ENCODE measurements around the gene NF2. TPM values are rescaled to one million over a fixed set of nuclear protein-coding genes. Genes with fewer than 3 reads are reported as not detected.

NF2 gene
- polyA plus RNA-seq, 2 donors: 7.5 to 8.3 TPM

GRCh38 chr22:29710922-29711593, 107.6 kb downstream of the NF2 start:
- no peaks in the 10 kb centered on the region for H3K4me1 ChIP-seq (ENCODE audit: control insufficient read depth in 2 of 2, insufficient read depth in 2 of 2, low read length in 1 of 2)
- no peaks in the 10 kb centered on the region for H3K9me3 ChIP-seq (ENCODE audit: control insufficient read depth in 2 of 2, insufficient read depth in 1 of 2, low read depth in 1 of 2, low read length in 1 of 2)
- no peaks in the 10 kb centered on the region for H3K27me3 ChIP-seq (ENCODE audit: control insufficient read depth in 1 of 2, insufficient read depth in 2 of 2, low read length in 2 of 2)
- H3K4me3 ChIP-seq (ENCODE audit: low read depth in 1 of 2, low read length in 2 of 2): no peak overlapping the region
- H3K36me3 ChIP-seq (ENCODE audit: control insufficient read depth in 2 of 2, insufficient read depth in 2 of 2, low read length in 1 of 2): no peaks in the 10 kb centered on the region
- no peak overlapping the region for H3K27ac ChIP-seq (ENCODE audit: low read depth in 2 of 2, low read length in 1 of 2)
- 54 to 55% methylated on average over 18 of the region's 18 CpGs for WGBS, 2 donors

- no peaks in the 10 kb centered on the region for H3K9me3 ChIP-seq (ENCODE audit: control insufficient read depth in 2 of 2, insufficient read depth in 1 of 2, low read depth in 1 of 2, low read length in 1 of 2)
- H3K36me3 ChIP-seq (ENCODE audit: control insufficient read depth in 2 of 2, insufficient read depth in 2 of 2, low read length in 1 of 2): no peaks in the 10 kb centered on the region
- H3K27ac ChIP-seq (ENCODE audit: low read depth in 2 of 2, low read length in 1 of 2): no peak overlapping the region
- no peaks in the 10 kb centered on the region for H3K4me1 ChIP-seq (ENCODE audit: control insufficient read depth in 2 of 2, insufficient read depth in 2 of 2, low read length in 1 of 2)
- H3K27me3 ChIP-seq (ENCODE audit: control insufficient read depth in 1 of 2, insufficient read depth in 2 of 2, low read length in 2 of 2): no peaks in the 10 kb centered on the region
- WGBS, 2 donors: 77 to 85% methylated on average over 2 of the region's 2 CpGs
- no peak overlapping the region for H3K4me3 ChIP-seq (ENCODE audit: low read depth in 1 of 2, low read length in 2 of 2)
These were observed 108.7 kb downstream of the NF2 start for GRCh38 chr22:29712119-29712518.

GRCh38 chr22:29713156-29713727, 109.8 kb downstream of the NF2 start:
- Histone ChIP-seq H3K4me3 (ENCODE audit: low read depth in 1 of 2, low read length in 2 of 2) (no peak overlapping the region), H3K36me3 (ENCODE audit: control insufficient read depth in 2 of 2, insufficient read depth in 2 of 2, low read length in 1 of 2) (no peaks in the 10 kb centered on the region), H3K27me3 (ENCODE audit: control insufficient read depth in 1 of 2, insufficient read depth in 2 of 2, low read length in 2 of 2) (no peaks in the 10 kb centered on the region), H3K27ac (ENCODE audit: low read depth in 2 of 2, low read length in 1 of 2) (no peak overlapping the region), H3K4me1 (ENCODE audit: control insufficient read depth in 2 of 2, insufficient read depth in 2 of 2, low read length in 1 of 2) (no peaks in the 10 kb centered on the region), H3K9me3 (ENCODE audit: control insufficient read depth in 2 of 2, insufficient read depth in 1 of 2, low read depth in 1 of 2, low read length in 1 of 2) (no peaks in the 10 kb centered on the region)
- WGBS, 2 donors: 59 to 68% methylated on average over 8 of the region's 8 CpGs

- H3K4me3 ChIP-seq (ENCODE audit: low read depth in 1 of 2, low read length in 2 of 2): no peak overlapping the region
- peaks cover 0 to 4% of the 10 kb centered on the region in 2 donors for H3K27me3 ChIP-seq (ENCODE audit: control insufficient read depth in 1 of 2, insufficient read depth in 2 of 2, low read length in 2 of 2)
- 59 to 63% methylated on average over 13 of the region's 13 CpGs for WGBS, 2 donors
- H3K36me3 ChIP-seq (ENCODE audit: control insufficient read depth in 2 of 2, insufficient read depth in 2 of 2, low read length in 1 of 2): no peaks in the 10 kb centered on the region
- H3K27ac ChIP-seq (ENCODE audit: low read depth in 2 of 2, low read length in 1 of 2): no peak overlapping the region
- H3K9me3 ChIP-seq (ENCODE audit: control insufficient read depth in 2 of 2, insufficient read depth in 1 of 2, low read depth in 1 of 2, low read length in 1 of 2): no peaks in the 10 kb centered on the region
- H3K4me1 ChIP-seq (ENCODE audit: control insufficient read depth in 2 of 2, insufficient read depth in 2 of 2, low read length in 1 of 2): peaks cover 0 to 6% of the 10 kb centered on the region in 2 donors
These were observed 111.8 kb downstream of the NF2 start for GRCh38 chr22:29715240-29715639.

GRCh38 chr22:29715705-29716104, 112.3 kb downstream of the NF2 start:
- Histone ChIP-seq H3K4me1 (ENCODE audit: control insufficient read depth in 2 of 2, insufficient read depth in 2 of 2, low read length in 1 of 2) (peaks cover 0 to 9% of the 10 kb centered on the region in 2 donors), H3K27ac (ENCODE audit: low read depth in 2 of 2, low read length in 1 of 2) (no peak overlapping the region), H3K9me3 (ENCODE audit: control insufficient read depth in 2 of 2, insufficient read depth in 1 of 2, low read depth in 1 of 2, low read length in 1 of 2) (no peaks in the 10 kb centered on the region), H3K4me3 (ENCODE audit: low read depth in 1 of 2, low read length in 2 of 2) (no peak overlapping the region), H3K27me3 (ENCODE audit: control insufficient read depth in 1 of 2, insufficient read depth in 2 of 2, low read length in 2 of 2) (peaks cover 0 to 9% of the 10 kb centered on the region in 2 donors), H3K36me3 (ENCODE audit: control insufficient read depth in 2 of 2, insufficient read depth in 2 of 2, low read length in 1 of 2) (no peaks in the 10 kb centered on the region)
- 61 to 77% methylated on average over 5 of the region's 5 CpGs for WGBS, 2 donors

- H3K27me3 ChIP-seq (ENCODE audit: control insufficient read depth in 1 of 2, insufficient read depth in 2 of 2, low read length in 2 of 2): peaks cover 0 to 14% of the 10 kb centered on the region in 2 donors
- WGBS, 2 donors: 69 to 71% methylated on average over 16 of the region's 16 CpGs
- no peaks in the 10 kb centered on the region for H3K9me3 ChIP-seq (ENCODE audit: control insufficient read depth in 2 of 2, insufficient read depth in 1 of 2, low read depth in 1 of 2, low read length in 1 of 2)
These were observed 113.5 kb downstream of the NF2 start for GRCh38 chr22:29716814-29717545.

GRCh38 chr22:29717789-29718188, 114.4 kb downstream of the NF2 start:
- H3K9me3 ChIP-seq (ENCODE audit: control insufficient read depth in 2 of 2, insufficient read depth in 1 of 2, low read depth in 1 of 2, low read length in 1 of 2): no peaks in the 10 kb centered on the region
- H3K27ac ChIP-seq (ENCODE audit: low read depth in 2 of 2, low read length in 1 of 2): no peak overlapping the region
- H3K27me3 ChIP-seq (ENCODE audit: control insufficient read depth in 1 of 2, insufficient read depth in 2 of 2, low read length in 2 of 2): peaks cover 0 to 14% of the 10 kb centered on the region in 2 donors
- H3K4me1 ChIP-seq (ENCODE audit: control insufficient read depth in 2 of 2, insufficient read depth in 2 of 2, low read length in 1 of 2): peaks cover 0 to 9% of the 10 kb centered on the region in 2 donors
- no peaks in the 10 kb centered on the region for H3K36me3 ChIP-seq (ENCODE audit: control insufficient read depth in 2 of 2, insufficient read depth in 2 of 2, low read length in 1 of 2)
- 63 to 76% methylated on average over 11 of the region's 11 CpGs for WGBS, 2 donors
- no peak overlapping the region for H3K4me3 ChIP-seq (ENCODE audit: low read depth in 1 of 2, low read length in 2 of 2)

More at GRCh38 chr22:29716814-29717545, 113.5 kb downstream of the NF2 start:
- no peaks in the 10 kb centered on the region for H3K36me3 ChIP-seq (ENCODE audit: control insufficient read depth in 2 of 2, insufficient read depth in 2 of 2, low read length in 1 of 2)
- no peak overlapping the region for H3K27ac ChIP-seq (ENCODE audit: low read depth in 2 of 2, low read length in 1 of 2)
- H3K4me1 ChIP-seq (ENCODE audit: control insufficient read depth in 2 of 2, insufficient read depth in 2 of 2, low read length in 1 of 2): peaks cover 0 to 9% of the 10 kb centered on the region in 2 donors
- H3K4me3 ChIP-seq (ENCODE audit: low read depth in 1 of 2, low read length in 2 of 2): no peak overlapping the region

- WGBS, 2 donors: 39 to 41% methylated on average over 24 of the region's 24 CpGs
- peak overlapping the region in 1 of 2 donors; percentile 35 for H3K4me3 ChIP-seq (ENCODE audit: low read depth in 1 of 2, low read length in 2 of 2)
- no peaks in the 10 kb centered on the region for H3K36me3 ChIP-seq (ENCODE audit: control insufficient read depth in 2 of 2, insufficient read depth in 2 of 2, low read length in 1 of 2)
- H3K27ac ChIP-seq (ENCODE audit: low read depth in 2 of 2, low read length in 1 of 2): no peak overlapping the region
- peaks cover 0 to 14% of the 10 kb centered on the region in 2 donors for H3K27me3 ChIP-seq (ENCODE audit: control insufficient read depth in 1 of 2, insufficient read depth in 2 of 2, low read length in 2 of 2)
- H3K4me1 ChIP-seq (ENCODE audit: control insufficient read depth in 2 of 2, insufficient read depth in 2 of 2, low read length in 1 of 2): peaks cover 0 to 9% of the 10 kb centered on the region in 2 donors
- no peaks in the 10 kb centered on the region for H3K9me3 ChIP-seq (ENCODE audit: control insufficient read depth in 2 of 2, insufficient read depth in 1 of 2, low read depth in 1 of 2, low read length in 1 of 2)
These were observed 115.8 kb downstream of the NF2 start for GRCh38 chr22:29718949-29719898.
